Stimulated activated CD4-positive, alpha-beta T cell treated with anti-CD3 and anti-CD28 coated beads, TNF-alpha, amount 100 ng/mL, for 48 hours (primary cell): ENCODE data around the gene CYCS.
"Not testable (repeated sequence)": the region's sequence is repeated elsewhere in the genome, so short reads cannot be mapped to it uniquely, and the experiment has no call there.

ENCODE experiments used
- DNase-seq, 3 donors: peaks; one replicate each; pipeline ENCODE4 v3.0.0-alpha.2; 2020; ENCODE audit warnings: low read depth in 3 of 3

Gene CYCS

GRCh38 chr7:25118048-25118753 is 6.9 kb downstream of the CYCS start:
- no peak for DNase-seq

- DNase-seq: no peak
Measured at GRCh38 chr7:25117226-25118047, 7.6 kb downstream of the CYCS start.

- no peak for DNase-seq
Measured at GRCh38 chr7:25116621-25117020, 8.4 kb downstream of the CYCS start.

- DNase-seq: not testable (repeated sequence)
Measured at GRCh38 chr7:25110514-25110913, 14.5 kb downstream of the CYCS start.

GRCh38 chr7:25109276-25109675 is 15.8 kb downstream of the CYCS start:
- no peak for DNase-seq

GRCh38 chr7:25105911-25106310 is 19.1 kb downstream of the CYCS start:
- DNase-seq: no peak

GRCh38 chr7:25103773-25104172 is 21.3 kb downstream of the CYCS start:
- DNase-seq: no peak

- DNase-seq: no peak
Measured at GRCh38 chr7:25101817-25102216, 23.2 kb downstream of the CYCS start.

GRCh38 chr7:25098096-25099046 is 26.7 kb downstream of the CYCS start:
- peak; percentile 15 to 35 (median 27) for DNase-seq

- DNase-seq: no peak
Measured at GRCh38 chr7:25095516-25096345, 29.3 kb downstream of the CYCS start.

- peak; percentile 66 to 79 (median 69) for DNase-seq
Measured at GRCh38 chr7:25093268-25093826, 31.7 kb downstream of the CYCS start.

GRCh38 chr7:25091779-25092178 is 33.3 kb downstream of the CYCS start:
- no peak for DNase-seq

- DNase-seq: no peak
Measured at GRCh38 chr7:25091176-25091575, 33.9 kb downstream of the CYCS start.

GRCh38 chr7:25090374-25090773 is 34.7 kb downstream of the CYCS start:
- no peak for DNase-seq

GRCh38 chr7:25087855-25088254 is 37.2 kb downstream of the CYCS start:
- DNase-seq: no peak

GRCh38 chr7:25084821-25085220 is 40.2 kb downstream of the CYCS start:
- DNase-seq: no peak

GRCh38 chr7:25083201-25083600 is 41.9 kb downstream of the CYCS start:
- DNase-seq: no peak

- not testable (repeated sequence) for DNase-seq
Measured at GRCh38 chr7:25082041-25082440, 43.0 kb downstream of the CYCS start.

GRCh38 chr7:25077096-25077495 is 48.0 kb downstream of the CYCS start:
- no peak for DNase-seq

GRCh38 chr7:25075459-25075858 is 49.6 kb downstream of the CYCS start:
- peak; percentile 18 to 43 (median 28) for DNase-seq

- no peak for DNase-seq
Measured at GRCh38 chr7:25073451-25073850, 51.6 kb downstream of the CYCS start.
